Measurements from ENCODE around the gene PFKFB4. TPM values are rescaled to one million over a fixed set of nuclear protein-coding genes. Genes with fewer than 3 reads are reported as not detected.
"Not testable (repeated sequence)": the region's sequence is repeated elsewhere in the genome, so short reads cannot be mapped to it uniquely, and the experiment has no call there.

Gene PFKFB4
- polyA plus RNA-seq, 1 experiment: 6.1 TPM

GRCh38 chr3:48493203-48493501, 63.5 kb downstream of the PFKFB4 start:
- no peak for DNase-seq (ENCODE audit: low read depth, low spot score)
- H3K4me3 ChIP-seq (ENCODE audit: low read depth, low read length): no peak overlapping the region
- H3K9me3 ChIP-seq (ENCODE audit: control insufficient read depth, insufficient read depth, low read length): no peaks in the 10 kb centered on the region
- POLR2A ChIA-PET: no interaction called here
- H3K27ac ChIP-seq (ENCODE audit: low read depth, low read length): no peak overlapping the region
- no peaks in the 10 kb centered on the region for H3K27me3 ChIP-seq (ENCODE audit: control insufficient read depth, insufficient read depth, low read length)
- TF ChIP-seq CTCF (IDR thresholded peaks at IDR 0.05; ENCODE audit: low read depth, low read length): no peak
- CTCF ChIA-PET: interaction anchor here (0.7 kb wide), 1 partner anchor 56 kb away, joined by 3 read pairs; no protein-coding TSS in a partner anchor

- no peak for DNase-seq (ENCODE audit: low read depth, low spot score)
- TF ChIP-seq CTCF (IDR thresholded peaks at IDR 0.05; ENCODE audit: low read depth, low read length): no peak
- POLR2A ChIA-PET: no interaction called here
- Histone ChIP-seq H3K27ac (ENCODE audit: low read depth, low read length) (no peak overlapping the region), H3K27me3 (ENCODE audit: control insufficient read depth, insufficient read depth, low read length) (no peaks in the 10 kb centered on the region), H3K4me3 (ENCODE audit: low read depth, low read length) (no peak overlapping the region), H3K9me3 (ENCODE audit: control insufficient read depth, insufficient read depth, low read length) (no peaks in the 10 kb centered on the region)
- CTCF ChIA-PET: no interaction called here
These were observed 64.0 kb downstream of the PFKFB4 start for GRCh38 chr3:48492461-48493202.

- H3K27me3 ChIP-seq (ENCODE audit: control insufficient read depth, insufficient read depth, low read length): no peaks in the 10 kb centered on the region
- H3K9me3 ChIP-seq (ENCODE audit: control insufficient read depth, insufficient read depth, low read length): no peaks in the 10 kb centered on the region
- no peak for TF ChIP-seq CTCF (IDR thresholded peaks at IDR 0.05; ENCODE audit: low read depth, low read length)
- CTCF ChIA-PET: interaction anchor here (1.1 kb wide), 1 partner anchor 62 kb away, joined by 4 read pairs; no protein-coding TSS in a partner anchor
- POLR2A ChIA-PET: no interaction called here
- H3K4me3 ChIP-seq (ENCODE audit: low read depth, low read length): no peak overlapping the region
- no peak overlapping the region for H3K27ac ChIP-seq (ENCODE audit: low read depth, low read length)
- no peak for DNase-seq (ENCODE audit: low read depth, low spot score)
These were observed 69.7 kb downstream of the PFKFB4 start for GRCh38 chr3:48486952-48487351.

GRCh38 chr3:48482822-48483221, 73.8 kb downstream of the PFKFB4 start:
- H3K4me3 ChIP-seq (ENCODE audit: low read depth, low read length); H3K27ac ChIP-seq (ENCODE audit: low read depth, low read length): not testable (repeated sequence)
- CTCF ChIA-PET: interaction anchor here (1.6 kb wide), 1 partner anchor 10 kb away, joined by 8 read pairs; no protein-coding TSS in a partner anchor

GRCh38 chr3:48480891-48481290, 75.7 kb downstream of the PFKFB4 start:
- POLR2A ChIA-PET: interaction anchor here (0.6 kb wide), 1 partner anchor 41 kb away, joined by 3 read pairs; the partner anchor contains the start of gene TMA7
- H3K4me3 ChIP-seq (ENCODE audit: low read depth, low read length); H3K27ac ChIP-seq (ENCODE audit: low read depth, low read length); H3K27me3 ChIP-seq (ENCODE audit: control insufficient read depth, insufficient read depth, low read length); DNase-seq (ENCODE audit: low read depth, low spot score); CTCF ChIA-PET; H3K9me3 ChIP-seq (ENCODE audit: control insufficient read depth, insufficient read depth, low read length): not testable (repeated sequence)

More at GRCh38 chr3:48482822-48483221, 73.8 kb downstream of the PFKFB4 start:
- H3K9me3 ChIP-seq (ENCODE audit: control insufficient read depth, insufficient read depth, low read length); H3K27me3 ChIP-seq (ENCODE audit: control insufficient read depth, insufficient read depth, low read length); POLR2A ChIA-PET; DNase-seq (ENCODE audit: low read depth, low spot score): not testable (repeated sequence)
